Measurements from ENCODE around the gene VPS13D. TPM values are rescaled to one million over a fixed set of nuclear protein-coding genes. Genes with fewer than 3 reads are reported as not detected.
A peak's percentile ranks its signal among the peaks of the same experiment; 100 is the strongest.

The VPS13D gene
- total and polyA plus RNA-seq, 2 donors from 2014 or later = 19.4 to 75.8 TPM

- Histone ChIP-seq H3K9me3 (ENCODE audit: control insufficient read depth in 2 of 3, insufficient read depth in 1 of 3, low read length in 3 of 3) (no peaks in the 10 kb centered on the region), H3K4me1 (ENCODE audit: control insufficient read depth in 2 of 3, insufficient read depth in 2 of 3, low read depth in 1 of 3, low read length in 3 of 3) (peaks cover 11 to 24% (median 11%) of the 10 kb centered on the region in 3 donors), H3K27ac (ENCODE audit: low read depth in 2 of 2, low read length in 2 of 2) (no peak overlapping the region), H3K27me3 (ENCODE audit: control insufficient read depth, insufficient read depth, low read length) (no peaks in the 10 kb centered on the region), H3K4me3 (ENCODE audit: low read length in 3 of 3) (no peak overlapping the region), H3K36me3 (ENCODE audit: control insufficient read depth in 2 of 3, insufficient read depth in 3 of 3, low read length in 3 of 3) (no peaks in the 10 kb centered on the region), H3K9ac (ENCODE audit: low read length in 3 of 3) (no peak overlapping the region)
- FAIRE-seq (no peak), DNase-seq (no peak)
- intact Hi-C loops (cut with DNase I) = no loop called here
- TF ChIP-seq CTCF (IDR thresholded peaks at IDR 0.05; ENCODE audit: borderline replicate concordance, extremely low read depth, insufficient read depth) = no peak
These were observed 214.6 kb downstream of the VPS13D start for GRCh38 chr1:12444329-12444841.

GRCh38 chr1:12445257-12445656, 215.4 kb downstream of the VPS13D start:
- H3K36me3 ChIP-seq (ENCODE audit: control insufficient read depth in 2 of 3, insufficient read depth in 3 of 3, low read length in 3 of 3) = no peaks in the 10 kb centered on the region
- H3K9me3 ChIP-seq (ENCODE audit: control insufficient read depth in 2 of 3, insufficient read depth in 1 of 3, low read length in 3 of 3) = no peaks in the 10 kb centered on the region
- no peak for TF ChIP-seq CTCF (IDR thresholded peaks at IDR 0.05; ENCODE audit: borderline replicate concordance, extremely low read depth, insufficient read depth)
- H3K4me3 ChIP-seq (ENCODE audit: low read length in 3 of 3) = no peak overlapping the region
- H3K9ac ChIP-seq (ENCODE audit: low read length in 3 of 3) = no peak overlapping the region
- DNase-seq = no peak
- no peaks in the 10 kb centered on the region for H3K27me3 ChIP-seq (ENCODE audit: control insufficient read depth, insufficient read depth, low read length)
- no peak overlapping the region for H3K27ac ChIP-seq (ENCODE audit: low read depth in 2 of 2, low read length in 2 of 2)
- intact Hi-C loops (cut with DNase I) = no loop called here
- no peak for FAIRE-seq
- H3K4me1 ChIP-seq (ENCODE audit: control insufficient read depth in 2 of 3, insufficient read depth in 2 of 3, low read depth in 1 of 3, low read length in 3 of 3) = peaks cover 11 to 31% (median 15%) of the 10 kb centered on the region in 3 donors

GRCh38 chr1:12446593-12446992, 216.8 kb downstream of the VPS13D start:
- DNase-seq (no peak), FAIRE-seq (no peak)
- H3K36me3 ChIP-seq (ENCODE audit: control insufficient read depth in 2 of 3, insufficient read depth in 3 of 3, low read length in 3 of 3) = no peaks in the 10 kb centered on the region
- H3K27ac ChIP-seq (ENCODE audit: low read depth in 2 of 2, low read length in 2 of 2) = no peak overlapping the region
- no peak overlapping the region for H3K9ac ChIP-seq (ENCODE audit: low read length in 3 of 3)
- no peak overlapping the region for H3K4me3 ChIP-seq (ENCODE audit: low read length in 3 of 3)
- TF ChIP-seq CTCF (IDR thresholded peaks at IDR 0.05; ENCODE audit: borderline replicate concordance, extremely low read depth, insufficient read depth) = no peak
- peaks cover 11 to 42% (median 15%) of the 10 kb centered on the region in 3 donors for H3K4me1 ChIP-seq (ENCODE audit: control insufficient read depth in 2 of 3, insufficient read depth in 2 of 3, low read depth in 1 of 3, low read length in 3 of 3)
- no peaks in the 10 kb centered on the region for H3K27me3 ChIP-seq (ENCODE audit: control insufficient read depth, insufficient read depth, low read length)
- no peaks in the 10 kb centered on the region for H3K9me3 ChIP-seq (ENCODE audit: control insufficient read depth in 2 of 3, insufficient read depth in 1 of 3, low read length in 3 of 3)
- intact Hi-C loops (cut with DNase I) = no loop called here

GRCh38 chr1:12447307-12447706, 217.5 kb downstream of the VPS13D start:
- H3K4me1 ChIP-seq (ENCODE audit: control insufficient read depth in 2 of 3, insufficient read depth in 2 of 3, low read depth in 1 of 3, low read length in 3 of 3) = peaks cover 11 to 48% (median 15%) of the 10 kb centered on the region in 3 donors
- intact Hi-C loops (cut with DNase I) = no loop called here

More at GRCh38 chr1:12447307-12447706, 217.5 kb downstream of the VPS13D start:
- Histone ChIP-seq H3K36me3 (ENCODE audit: control insufficient read depth in 2 of 3, insufficient read depth in 3 of 3, low read length in 3 of 3) (no peaks in the 10 kb centered on the region), H3K4me3 (ENCODE audit: low read length in 3 of 3) (no peak overlapping the region), H3K27ac (ENCODE audit: low read depth in 2 of 2, low read length in 2 of 2) (peak overlapping the region in 1 of 2 donors; percentile 43), H3K9ac (ENCODE audit: low read length in 3 of 3) (no peak overlapping the region), H3K9me3 (ENCODE audit: control insufficient read depth in 2 of 3, insufficient read depth in 1 of 3, low read length in 3 of 3) (no peaks in the 10 kb centered on the region), H3K27me3 (ENCODE audit: control insufficient read depth, insufficient read depth, low read length) (no peaks in the 10 kb centered on the region)
- DNase-seq (no peak), FAIRE-seq (no peak)
- no peak for TF ChIP-seq CTCF (IDR thresholded peaks at IDR 0.05; ENCODE audit: borderline replicate concordance, extremely low read depth, insufficient read depth)

All from kidney (tissue), 14 donors.